GM10847 (cell line): ENCODE data around the gene NLRP9.

ENCODE experiments used
- POLR2A ChIP-seq: IDR thresholded peaks from 2 replicates; pipeline ENCODE4 v1.6.1; 2011; ENCODE audit not compliant: insufficient read length; ENCODE audit errors: extremely low read depth

The NLRP9 gene

GRCh38 chr19:55671054-55671378 is 67.2 kb downstream of the NLRP9 start:
- no peak for TF ChIP-seq POLR2A

- no peak for TF ChIP-seq POLR2A
Observed at GRCh38 chr19:55670280-55671053, 67.7 kb downstream of the NLRP9 start.

GRCh38 chr19:55669418-55670279 is 68.6 kb downstream of the NLRP9 start:
- no peak for TF ChIP-seq POLR2A

- TF ChIP-seq POLR2A = no peak
Observed at GRCh38 chr19:55668603-55669348, 69.4 kb downstream of the NLRP9 start.

- no peak for TF ChIP-seq POLR2A
Observed at GRCh38 chr19:55667958-55668357, 70.2 kb downstream of the NLRP9 start.

GRCh38 chr19:55667511-55667910 is 70.7 kb downstream of the NLRP9 start:
- no peak for TF ChIP-seq POLR2A

GRCh38 chr19:55667006-55667381 is 71.2 kb downstream of the NLRP9 start:
- no peak for TF ChIP-seq POLR2A

GRCh38 chr19:55666343-55667005 is 71.7 kb downstream of the NLRP9 start:
- TF ChIP-seq POLR2A = no peak

- no peak for TF ChIP-seq POLR2A
Observed at GRCh38 chr19:55663846-55664536, 74.2 kb downstream of the NLRP9 start.

GRCh38 chr19:55661826-55662225 is 76.4 kb downstream of the NLRP9 start:
- TF ChIP-seq POLR2A = no peak

- TF ChIP-seq POLR2A = no peak
Observed at GRCh38 chr19:55660991-55661390, 77.2 kb downstream of the NLRP9 start.

- no peak for TF ChIP-seq POLR2A
Observed at GRCh38 chr19:55660404-55660803, 77.8 kb downstream of the NLRP9 start.

GRCh38 chr19:55659822-55660221 is 78.4 kb downstream of the NLRP9 start:
- TF ChIP-seq POLR2A = no peak

- no peak for TF ChIP-seq POLR2A
Observed at GRCh38 chr19:55658846-55659459, 79.2 kb downstream of the NLRP9 start.
